H9 (cell line): ENCODE measurements around the gene CEP41. TPM values are rescaled to one million over a fixed set of nuclear protein-coding genes. Genes with fewer than 3 reads are reported as not detected.

Experiments
- DNase-seq: peaks from one replicate; pipeline ENCODE4 v3.0.0-alpha.2; 2017
- H2AFZ ChIP-seq: one replicate; pipeline ENCODE4 v1.6.1; 2013; ENCODE audit warnings: mild to moderate bottlenecking, low read length, control low read depth, moderate library complexity
- H2AK5ac ChIP-seq: 2 replicates; pipeline ENCODE4 v1.6.1; 2013; ENCODE audit warnings: low read length, control low read depth, mixed read lengths; ENCODE audit not compliant: insufficient read length
- H2BK120ac ChIP-seq: one replicate; pipeline ENCODE4 v1.6.1; 2013; ENCODE audit warnings: low read depth, mild to moderate bottlenecking, low read length, control low read depth, inconsistent platforms; ENCODE audit not compliant: poor library complexity, severe bottlenecking
- H2BK12ac ChIP-seq: 2 replicates; pipeline ENCODE4 v1.6.1; 2013; ENCODE audit warnings: low read length, control low read depth, mixed read lengths, low read depth; ENCODE audit not compliant: insufficient read length
- H2BK15ac ChIP-seq: 2 replicates; pipeline ENCODE4 v1.6.1; 2013; ENCODE audit warnings: low read depth, low read length, control low read depth
- H2BK20ac ChIP-seq: one replicate; pipeline ENCODE4 v1.6.1; 2013; ENCODE audit warnings: low read depth, mild to moderate bottlenecking, low read length, control low read depth, inconsistent platforms; ENCODE audit not compliant: poor library complexity, severe bottlenecking
- H2BK5ac ChIP-seq: 2 replicates; pipeline ENCODE4 v1.6.1; 2013; ENCODE audit warnings: low read length, control low read depth, mixed read lengths; ENCODE audit not compliant: insufficient read length
- H3K14ac ChIP-seq: 2 replicates; pipeline ENCODE4 v1.6.1; 2013; ENCODE audit warnings: low read length, control low read depth; ENCODE audit not compliant: insufficient read depth
- H3K18ac ChIP-seq: 2 replicates; pipeline ENCODE4 v1.6.1; 2013; ENCODE audit warnings: low read depth, mild to moderate bottlenecking, mixed read lengths, low read length, control low read depth; ENCODE audit not compliant: insufficient read length
- H3K23ac ChIP-seq: 2 replicates; pipeline ENCODE4 v1.6.1; 2013; ENCODE audit warnings: low read length, control low read depth, mixed read lengths, low read depth; ENCODE audit not compliant: insufficient read length
- H3K23me2 ChIP-seq: 2 replicates; pipeline ENCODE4 v1.6.1; 2013; ENCODE audit warnings: low read depth, mild to moderate bottlenecking, mixed read lengths, low read length, control low read depth; ENCODE audit not compliant: insufficient read length, poor library complexity, severe bottlenecking
- H3K27ac ChIP-seq: 2 replicates; pipeline ENCODE4 v1.5.1; 2013; ENCODE audit warnings: low read length, control low read depth, mixed read lengths, low read depth; ENCODE audit not compliant: insufficient read length
- H3K27me3 ChIP-seq: 2 replicates; pipeline ENCODE4 v1.6.1; 2013; ENCODE audit warnings: low read length, control low read depth, inconsistent platforms; ENCODE audit not compliant: insufficient read depth
- H3K4ac ChIP-seq: 2 replicates; pipeline ENCODE4 v1.6.1; 2013; ENCODE audit warnings: low read depth, mild to moderate bottlenecking, control low read depth, inconsistent platforms, low read length, moderate library complexity
- H3K4me1 ChIP-seq: 2 replicates; pipeline ENCODE4 v1.6.1; 2013; ENCODE audit warnings: low read length, control low read depth, inconsistent platforms; ENCODE audit not compliant: insufficient read depth
- H3K4me2 ChIP-seq: 2 replicates; pipeline ENCODE4 v1.6.1; 2013; ENCODE audit warnings: low read length, control low read depth, mixed read lengths; ENCODE audit not compliant: insufficient read length, insufficient read depth
- H3K56ac ChIP-seq: 2 replicates; pipeline ENCODE4 v1.6.1; 2013; ENCODE audit warnings: low read depth, mild to moderate bottlenecking, mixed read lengths, low read length, control low read depth; ENCODE audit not compliant: insufficient read length
- H3K79me1 ChIP-seq: 2 replicates; pipeline ENCODE4 v1.6.1; 2013; ENCODE audit warnings: low read depth, mild to moderate bottlenecking, moderate library complexity, low read length, control low read depth, inconsistent platforms; ENCODE audit not compliant: insufficient read depth, poor library complexity, severe bottlenecking
- H3K79me2 ChIP-seq: 2 replicates; pipeline ENCODE4 v1.6.1; 2013; ENCODE audit warnings: low read length, control low read depth, inconsistent platforms; ENCODE audit not compliant: insufficient read depth
- H3K9ac ChIP-seq: 2 replicates; pipeline ENCODE4 v1.6.1; 2013; ENCODE audit warnings: low read length, control low read depth, mixed read lengths; ENCODE audit not compliant: insufficient read length; ENCODE audit errors: extremely low read depth
- H3K9me3 ChIP-seq: one replicate; pipeline ENCODE4 v1.6.1; 2013; ENCODE audit warnings: low read depth, low read length, inconsistent platforms; ENCODE audit not compliant: control insufficient read depth
- H3T11ph ChIP-seq: one replicate; pipeline ENCODE4 v1.6.1; 2013; ENCODE audit warnings: mild to moderate bottlenecking, low read length, control low read depth, inconsistent platforms
- H4K20me1 ChIP-seq: one replicate; pipeline ENCODE4 v1.6.1; 2013; ENCODE audit not compliant: control insufficient read depth, insufficient read length, insufficient read depth
- H4K5ac ChIP-seq: 2 replicates; pipeline ENCODE4 v1.6.1; 2013; ENCODE audit warnings: low read depth, mild to moderate bottlenecking, mixed read lengths, low read length, control low read depth; ENCODE audit not compliant: insufficient read length
- H4K8ac ChIP-seq: replicated peaks from 2 replicates; pipeline ENCODE4 v1.6.1; 2013; ENCODE audit warnings: low read length, control low read depth, mixed read lengths, low read depth; ENCODE audit not compliant: insufficient read length
- H4K91ac ChIP-seq: 2 replicates; pipeline ENCODE4 v1.6.1; 2013; ENCODE audit warnings: low read depth, mild to moderate bottlenecking, moderate library complexity, mixed read lengths, low read length, control low read depth; ENCODE audit not compliant: insufficient read length
- H3K27ac Mint-ChIP-seq, 3 experiments: 2 replicates in 2 of 3; 3 replicates in 1 of 3; pipeline ENCODE4 v1.8.0; 2020 to 2021; ENCODE audit warnings: mixed read lengths in 3 of 3, mild to moderate bottlenecking in 1 of 3, moderate library complexity in 1 of 3
- H3K27me3 Mint-ChIP-seq: 2 replicates; pipeline ENCODE4 v1.8.0; 2021; ENCODE audit warnings: low read depth, mild to moderate bottlenecking, moderate library complexity, mixed read lengths
- H3K36me3 Mint-ChIP-seq, 3 experiments: 2 replicates in 2 of 3; 3 replicates in 1 of 3; pipeline ENCODE4 v1.8.0; 2020 to 2021; ENCODE audit warnings: low read depth in 3 of 3, mixed read lengths in 3 of 3; ENCODE audit not compliant: insufficient read depth in 1 of 3
- H3K4me1 Mint-ChIP-seq, 2 experiments: 2 replicates each; pipeline ENCODE4 v1.8.0; 2020; ENCODE audit warnings: mixed read lengths in 2 of 2
- H3K4me3 Mint-ChIP-seq, 2 experiments: 2 replicates in 1 of 2; 3 replicates in 1 of 2; pipeline ENCODE4 v1.8.0; 2020 to 2021; ENCODE audit warnings: mild to moderate bottlenecking in 2 of 2, mixed read lengths in 2 of 2, moderate library complexity in 1 of 2
- H3K9me3 Mint-ChIP-seq, 2 experiments: 2 replicates in 1 of 2; 3 replicates in 1 of 2; pipeline ENCODE4 v1.8.0; 2020; ENCODE audit warnings: mild to moderate bottlenecking in 2 of 2, mixed read lengths in 2 of 2, moderate library complexity in 1 of 2
- CTCF ChIP-seq: fragments of 200-600 bp; sonication (generic); conservative IDR thresholded peaks from 3 replicates; pipeline ENCODE4 v1.8.0; 2021; ENCODE audit warnings: antibody characterized with exemption, mild to moderate bottlenecking
- WGBS: extraction: QIAGEN DNeasy Blood & Tissue Kit; methylation state at CpG from one replicate; pipeline ENCODE4 v1.1.7; 2013; ENCODE audit warnings: missing lambda C conversion rate, low lambda C conversion rate, mixed read lengths; ENCODE audit not compliant: insufficient read length; ENCODE audit errors: extremely low coverage; 5-methylcytosine and 5-hydroxymethylcytosine counted together
- total RNA-seq: library from RNA; stranded (reverse); gene quantifications from 2 replicates; pipeline ENCODE4 v1.2.1, GENCODE V29; 2021

CEP41 gene
- total RNA-seq, 1 experiment from 2014 or later = 9.7 TPM

GRCh38 chr7:130365511-130366441 lies 75.0 kb downstream of the CEP41 start:
- no peak overlapping the region for H3K27ac ChIP-seq
- H3K4me1 Mint-ChIP-seq = peaks cover 15 to 21% of the 10 kb centered on the region in 2 experiments
- H4K91ac ChIP-seq = no peak overlapping the region
- 0 out of 2 replicates have a peak overlapping the region, but pooled peaks have one; percentile 28 for H3K4ac ChIP-seq
- H2BK20ac ChIP-seq = no peak overlapping the region
- no peaks in the 10 kb centered on the region for H3K9me3 ChIP-seq
- peak overlapping the region in 2 of 3 experiments; percentile 28 to 83; a peak in 2 of 7 replicates for H3K27ac Mint-ChIP-seq
- no peak overlapping the region for H4K5ac ChIP-seq
- DNase-seq = no peak
- no peak for TF ChIP-seq CTCF
- H2AK5ac ChIP-seq = no peak overlapping the region
- WGBS = no CpG with 5 or more reads among the region's 15 CpGs
- H3K4me3 Mint-ChIP-seq = no peak overlapping the region; a peak in 1 of 5 replicates
- H3K56ac ChIP-seq = no peak overlapping the region
- H2BK5ac ChIP-seq = no peak overlapping the region
- no peak overlapping the region for H2AFZ ChIP-seq
- H2BK12ac ChIP-seq = no peak overlapping the region
- H3K79me2 ChIP-seq = no peaks in the 10 kb centered on the region
- H3K4me2 ChIP-seq = no peak overlapping the region
- peaks cover 0 to 2% (median 0%) of the 10 kb centered on the region in 3 experiments; a peak in 1 of 7 replicates for H3K36me3 Mint-ChIP-seq
- no peaks in the 10 kb centered on the region; the same call in 1 of the 2 replicates for H3K4me1 ChIP-seq
- no peak overlapping the region for H3T11ph ChIP-seq
- H3K79me1 ChIP-seq = no peaks in the 10 kb centered on the region
- H3K27me3 ChIP-seq = no peaks in the 10 kb centered on the region
- peaks cover 2% of the 10 kb centered on the region; the same call in 1 of the 2 replicates for H3K27me3 Mint-ChIP-seq
- peaks cover 0 to under 1% of the 10 kb centered on the region in 2 experiments; a peak in 2 of 5 replicates for H3K9me3 Mint-ChIP-seq
- no peak overlapping the region for H3K9ac ChIP-seq
- no peak overlapping the region for H4K8ac ChIP-seq
- no peaks in the 10 kb centered on the region for H4K20me1 ChIP-seq
- H2BK15ac ChIP-seq = no peak overlapping the region
- no peak overlapping the region for H2BK120ac ChIP-seq
- H3K23ac ChIP-seq = no peak overlapping the region
- H3K23me2 ChIP-seq = no peaks in the 10 kb centered on the region
- H3K14ac ChIP-seq = peak overlapping the region; percentile 35; the same call in 1 of the 2 replicates
- H3K18ac ChIP-seq = peak overlapping the region; percentile 63
